Ovary (tissue), 3 donors: ENCODE measurements around the gene RASGEF1B.

Experiments used
- CTCF ChIP-seq, 3 donors: fragments of 450-650 bp in 2 of 3; fragments of 200-600 bp in 1 of 3; IDR thresholded peaks; one replicate each; pipeline versions ENCODE4 v1.5.1 to v1.8.0; 2016 to 2022; ENCODE audit warnings: antibody characterized with exemption in 3 of 3, mild to moderate bottlenecking in 1 of 3
- EP300 ChIP-seq: sonication (generic); formaldehyde crosslinking; IDR thresholded peaks from one replicate; pipeline ENCODE4 v1.6.1; 2017; ENCODE audit warnings: antibody characterized with exemption
- POLR2A ChIP-seq: fragments of 450-650 bp; IDR thresholded peaks from one replicate; pipeline ENCODE4 v1.6.1; 2017; ENCODE audit warnings: antibody characterized with exemption, mild to moderate bottlenecking, moderate library complexity
- donor health status: DM: no; HTN: no; CAD: no.

GRCh38 chr4:81410680-81411079, 61.0 kb downstream of the RASGEF1B start:
- TF ChIP-seq CTCF (IDR thresholded peaks at IDR 0.05) (no peak), POLR2A (no peak), EP300 (no peak)
